HPDE6-E6E7 (cell line): ENCODE data around the gene SNAP29.
"Not testable (repeated sequence)": the region's sequence is repeated elsewhere in the genome, so short reads cannot be mapped to it uniquely, and the experiment has no call there.

Experiments used
- DNase-seq: peaks from one replicate; pipeline ENCODE4 v3.0.0; 2011; ENCODE audit warnings: missing footprints; ENCODE audit errors: extremely low spot score

SNAP29 gene

DNA sequence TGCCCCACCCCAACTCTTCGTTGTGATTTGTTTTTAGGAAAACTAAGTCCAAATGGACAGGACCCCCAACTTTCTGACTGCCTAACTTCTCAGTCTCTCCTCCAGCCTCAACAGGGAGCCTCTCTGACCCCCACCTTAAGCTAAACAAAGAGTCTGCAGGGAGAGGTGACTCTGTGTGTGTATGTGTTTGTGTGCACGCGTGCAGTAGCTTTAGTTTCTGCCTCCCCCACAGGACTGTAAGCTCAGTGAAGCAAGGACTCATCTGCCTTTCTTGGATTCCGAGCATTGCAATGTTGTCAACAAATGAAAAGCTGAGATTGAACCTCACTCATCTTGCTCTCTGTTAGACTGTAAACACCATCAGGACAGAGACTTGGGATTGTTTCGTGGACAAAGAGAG, 7.9 kb downstream of the SNAP29 start:
- DNase-seq = no peak

GRCh38 chr22:20867179-20868024, 8.6 kb downstream of the SNAP29 start:
- no peak for DNase-seq

GRCh38 chr22:20868025-20868962, 9.5 kb downstream of the SNAP29 start:
- no peak for DNase-seq

- no peak for DNase-seq
These were observed 10.4 kb downstream of the SNAP29 start for GRCh38 chr22:20869234-20869633.

GRCh38 chr22:20873214-20873613, 14.4 kb downstream of the SNAP29 start:
- DNase-seq = no peak

- DNase-seq = no peak
These were observed 16.5 kb downstream of the SNAP29 start for GRCh38 chr22:20875296-20875695.

- DNase-seq = no peak
These were observed 18.9 kb downstream of the SNAP29 start for GRCh38 chr22:20877715-20878114.

- DNase-seq = no peak
These were observed 22.4 kb downstream of the SNAP29 start for GRCh38 chr22:20881231-20881630.

DNA sequence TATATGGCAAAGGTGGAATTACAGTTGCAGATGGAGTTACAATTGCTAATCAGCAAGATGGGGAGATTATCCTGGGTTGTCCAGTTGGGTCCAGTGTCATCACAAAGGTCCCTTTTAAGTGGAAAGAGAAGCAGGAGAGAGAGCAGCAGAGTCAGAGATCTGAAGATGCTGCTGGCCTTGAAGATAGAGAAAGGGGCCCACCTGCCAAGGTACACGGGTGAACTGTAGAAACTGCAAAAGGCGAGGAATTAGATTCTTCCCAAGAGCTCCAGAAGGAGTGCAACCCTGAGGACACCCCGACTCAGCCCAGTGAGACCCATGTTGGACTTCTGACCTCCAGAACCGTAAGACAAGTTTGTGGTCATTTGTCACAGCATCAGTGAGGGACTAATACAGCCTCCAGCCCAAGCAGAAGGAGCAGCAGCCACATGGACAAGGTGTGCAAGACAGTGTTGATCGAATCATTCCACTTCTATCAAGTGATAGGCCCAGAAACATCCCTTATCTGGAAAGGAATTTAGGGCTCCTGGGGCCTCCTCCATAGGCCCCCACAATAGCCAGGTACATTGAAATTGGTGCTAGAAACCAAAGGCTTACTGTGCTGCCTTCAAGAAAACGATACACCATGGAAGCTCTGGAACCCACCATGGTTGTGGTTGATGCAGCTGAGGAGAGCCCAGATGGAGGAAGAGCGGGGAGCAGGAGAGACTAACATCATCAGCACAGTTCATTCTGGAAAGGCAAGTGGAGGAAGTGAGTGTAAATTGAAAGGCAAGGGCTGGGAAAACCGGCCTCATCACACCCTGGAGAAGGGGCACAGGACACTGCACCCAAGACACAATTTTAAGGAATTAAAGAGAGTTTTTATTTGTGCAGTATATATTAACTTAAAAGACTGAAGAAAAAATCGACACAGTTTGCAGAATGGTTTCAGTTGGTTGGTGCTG, 23.3 kb downstream of the SNAP29 start:
- DNase-seq = no peak

- no peak for DNase-seq
These were observed 24.0 kb downstream of the SNAP29 start for GRCh38 chr22:20882855-20883254.

GRCh38 chr22:20884454-20884853, 25.6 kb downstream of the SNAP29 start:
- DNase-seq = no peak

- no peak for DNase-seq
These were observed 26.3 kb downstream of the SNAP29 start for GRCh38 chr22:20885017-20885556.

DNA sequence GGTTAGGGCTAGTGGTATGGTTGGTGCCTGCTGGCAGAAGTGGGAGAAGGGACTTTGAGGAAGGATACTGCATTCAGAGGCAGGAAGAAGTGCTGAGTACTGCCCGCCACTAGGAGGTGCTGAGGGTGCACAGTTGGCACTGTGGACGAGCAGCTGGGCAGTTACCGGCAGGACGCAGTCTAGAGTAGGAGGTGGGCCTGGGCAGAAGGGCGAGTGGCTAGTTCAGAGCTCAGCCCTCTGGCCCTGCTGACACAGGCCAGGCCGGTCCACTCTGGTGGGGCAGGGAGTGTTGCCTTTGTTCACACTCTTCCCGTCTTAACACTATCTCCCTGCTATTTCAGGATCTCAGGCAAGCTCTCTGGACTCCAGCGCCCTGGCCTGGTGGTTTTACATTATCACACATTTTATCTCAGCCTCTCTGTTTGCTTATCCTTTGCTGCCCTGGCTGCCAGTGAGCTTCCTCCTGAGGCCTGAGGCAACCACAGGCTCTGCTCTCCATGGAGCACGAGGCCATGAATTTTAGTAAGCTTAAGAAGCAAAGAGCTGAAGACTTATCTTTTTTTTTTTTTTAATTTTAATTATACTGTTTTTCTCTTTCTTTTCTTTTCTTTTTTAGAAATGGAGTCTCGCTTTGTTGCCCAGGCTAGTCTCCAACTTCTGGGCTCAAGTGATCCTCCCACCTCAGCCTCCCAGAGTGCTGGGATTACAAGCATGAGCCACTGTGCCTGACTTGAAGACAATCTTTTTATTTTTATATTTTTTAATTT, 26.9 kb downstream of the SNAP29 start:
- DNase-seq = peak; percentile 85

DNA sequence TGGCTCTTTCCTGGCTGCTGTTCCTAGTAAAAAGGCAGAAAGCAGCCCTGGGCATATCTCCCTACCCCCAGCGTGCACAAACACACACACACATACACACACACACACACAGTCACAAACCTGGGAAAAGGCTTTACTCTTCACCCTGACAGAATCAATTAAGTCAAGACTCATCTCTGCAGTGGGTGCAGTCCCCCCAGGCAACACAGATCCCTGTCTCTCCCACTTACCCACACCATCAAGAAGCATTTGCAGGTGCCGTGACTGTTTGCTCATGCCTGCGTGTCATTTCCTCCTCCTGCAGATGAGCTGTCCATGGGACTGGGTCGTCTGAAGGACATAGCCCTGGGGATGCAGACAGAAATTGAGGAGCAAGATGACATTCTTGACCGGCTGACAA, 28.6 kb downstream of the SNAP29 start:
- no peak for DNase-seq

GRCh38 chr22:20889025-20889704, 30.4 kb downstream of the SNAP29 start:
- no peak for DNase-seq

- no peak for DNase-seq
These were observed 31.2 kb downstream of the SNAP29 start for GRCh38 chr22:20889904-20890540.

GRCh38 chr22:20890975-20891374, 32.2 kb downstream of the SNAP29 start:
- no peak for DNase-seq

GRCh38 chr22:20897737-20898136, 38.9 kb downstream of the SNAP29 start:
- not testable (repeated sequence) for DNase-seq

DNA sequence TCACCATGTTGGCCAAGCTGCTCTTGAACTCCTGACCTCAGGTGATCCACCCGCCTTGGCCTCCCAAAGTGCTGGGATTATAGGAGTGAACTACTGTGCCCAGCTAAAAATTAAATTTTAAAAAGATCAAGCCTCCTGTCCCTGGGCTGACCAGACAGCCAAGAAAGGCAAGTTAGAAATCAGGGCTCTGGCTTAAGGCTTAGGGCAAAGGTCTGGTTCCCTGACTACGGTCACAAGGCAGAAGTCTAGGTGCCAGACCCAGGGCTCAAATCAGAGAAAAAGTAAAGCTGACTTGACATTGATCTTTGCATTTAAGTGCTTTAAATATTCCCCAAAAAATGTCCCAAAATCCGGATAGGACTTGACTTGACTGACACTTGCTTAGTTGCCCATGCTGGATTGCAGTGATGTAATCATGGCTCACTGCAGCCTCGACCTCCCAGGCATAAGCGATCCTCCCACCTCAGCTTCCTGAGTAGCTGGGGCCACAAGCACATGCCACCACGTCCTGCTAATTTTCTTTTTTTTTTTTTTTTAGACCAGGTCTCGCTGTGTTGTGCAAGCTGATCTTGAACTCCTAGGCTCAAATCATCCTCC, 41.1 kb downstream of the SNAP29 start:
- DNase-seq = no peak
